PC-3 (cell line): ENCODE data around the gene SULT1A4. TPM values are rescaled to one million over a fixed set of nuclear protein-coding genes. Genes with fewer than 3 reads are reported as not detected.
"Not testable (repeated sequence)": the region's sequence is repeated elsewhere in the genome, so short reads cannot be mapped to it uniquely, and the experiment has no call there.

Experiments used
- ATAC-seq: fragments of 200-7000 bp; cut with Tn5 transposase; 2 replicates; pipeline ENCODE4 v1.9.1; 2020; ENCODE audit warnings: mild to moderate bottlenecking, moderate library complexity
- BruUV-seq: library from RNA; stranded (reverse); fragments of 400-500 nt; replicated peaks from 2 replicates; lab custom pipeline; 2021; lab: Mats Ljungman, UMichigan
- CTCF ChIA-PET: fragments of 300-600 bp; sonication (Branson Sonifier 250); formaldehyde crosslinking; loops from one replicate; lab custom pipeline; 2022; ENCODE audit warnings: antibody characterized with exemption; lab: Charles Lee
- POLR2A ChIA-PET: fragments of 300-600 bp; sonication (Branson Sonifier 250); formaldehyde crosslinking; loops from one replicate; lab custom pipeline; 2022; ENCODE audit warnings: antibody characterized with exemption; ENCODE audit not compliant: unreplicated experiment; lab: Charles Lee
- DNase-seq: peaks from one replicate; pipeline ENCODE4 v3.0.0-alpha.2; 2015
- H2AFZ ChIP-seq: fragments of 300-600 bp; sonication (generic); 2 replicates; pipeline ENCODE4 v1.6.0; 2016; ENCODE audit warnings: antibody characterized with exemption, low read length
- H3F3A ChIP-seq: fragments of 300-600 bp; sonication (generic); one replicate; pipeline ENCODE4 v1.6.0; 2017; ENCODE audit warnings: antibody characterized with exemption, low read length, control low read depth, mild to moderate bottlenecking; ENCODE audit not compliant: unreplicated experiment
- H3K27ac ChIP-seq: fragments of 300-600 bp; sonication (generic); 2 replicates; pipeline ENCODE4 v1.5.1; 2016; ENCODE audit warnings: mild to moderate bottlenecking, low read length
- H3K27me3 ChIP-seq: fragments of 300-600 bp; sonication (generic); 2 replicates; pipeline ENCODE4 v1.6.1; 2016; ENCODE audit warnings: low read length, mixed read lengths
- H3K36me3 ChIP-seq: fragments of 300-600 bp; sonication (generic); 2 replicates; pipeline ENCODE4 v1.6.1; 2016; ENCODE audit warnings: low read depth, mixed run types, low read length, mixed read lengths
- H3K4me1 ChIP-seq: fragments of 300-600 bp; sonication (generic); 2 replicates; pipeline ENCODE4 v1.5.1; 2016; ENCODE audit warnings: low read length; ENCODE audit not compliant: insufficient read depth
- H3K4me2 ChIP-seq: fragments of 300-600 bp; sonication (generic); 2 replicates; pipeline ENCODE4 v1.6.0; 2016; ENCODE audit warnings: low read length
- H3K4me3 ChIP-seq: fragments of 300-600 bp; sonication (generic); 2 replicates; pipeline ENCODE4 v1.5.1; 2016; ENCODE audit warnings: mild to moderate bottlenecking, low read length, mixed read lengths
- H3K79me2 ChIP-seq: fragments of 300-600 bp; sonication (generic); 2 replicates; pipeline ENCODE4 v1.6.1; 2017; ENCODE audit warnings: low read length, mixed read lengths
- H3K9ac ChIP-seq: fragments of 300-600 bp; sonication (generic); 2 replicates; pipeline ENCODE4 v1.6.0; 2016; ENCODE audit warnings: mild to moderate bottlenecking, low read length
- H3K9me2 ChIP-seq: fragments of 300-600 bp; sonication (generic); replicated peaks from 2 replicates; pipeline ENCODE4 v1.6.1; 2016; ENCODE audit warnings: mixed run types, low read length, mixed read lengths
- H3K9me3 ChIP-seq: fragments of 300-600 bp; sonication (generic); 2 replicates; pipeline ENCODE4 v1.6.1; 2016; ENCODE audit warnings: low read length, mixed read lengths
- H4K20me1 ChIP-seq: fragments of 300-600 bp; sonication (generic); 2 replicates; pipeline ENCODE4 v1.6.1; 2016; ENCODE audit warnings: low read length, mixed read lengths
- intact Hi-C: fragments of 100-400 bp; cut with micrococcal nuclease; formaldehyde crosslinking; loops from 2 replicates; pipeline ENCODE4 v1.9.0; 2023
- total RNA-seq: library from RNA; depleted of rRNA; stranded (reverse); fragments of >200 nt; gene quantifications from 2 replicates; pipeline ENCODE4 v1.2.3, GENCODE V29; 2014; rRNA removed

SULT1A4 gene
- total RNA-seq, 1 experiment from 2014 or later: 8.3 TPM

DNA sequence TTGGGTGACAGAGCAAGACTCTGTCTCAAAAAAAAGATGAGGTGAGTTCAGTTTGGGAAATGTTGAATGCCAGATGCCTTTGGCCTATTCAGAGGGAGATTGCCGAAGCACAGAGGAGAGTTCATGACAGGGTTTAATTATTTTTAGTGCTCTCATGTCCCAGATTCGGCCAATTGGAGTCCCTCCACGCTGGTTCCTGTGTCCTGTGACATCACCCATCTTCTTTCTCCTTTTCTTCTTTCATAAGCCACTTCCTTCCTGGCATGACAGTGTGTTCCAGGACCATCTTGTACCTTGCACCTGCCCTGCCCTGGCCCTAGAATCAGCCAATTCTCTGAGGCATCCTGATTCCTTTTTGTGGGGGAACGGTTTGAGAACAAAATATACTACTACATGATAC, 12.4 kb downstream of the SULT1A4 start:
- CTCF ChIA-PET, H3K79me2 ChIP-seq, DNase-seq, H3K4me3 ChIP-seq, H3K27me3 ChIP-seq, H3K9me3 ChIP-seq, H3K4me2 ChIP-seq, H3F3A ChIP-seq, H2AFZ ChIP-seq, H3K36me3 ChIP-seq, H3K9ac ChIP-seq, H4K20me1 ChIP-seq, intact Hi-C loops, POLR2A ChIA-PET, ATAC-seq, BruUV-seq, H3K9me2 ChIP-seq, H3K4me1 ChIP-seq, H3K27ac ChIP-seq: not testable (repeated sequence)

DNA sequence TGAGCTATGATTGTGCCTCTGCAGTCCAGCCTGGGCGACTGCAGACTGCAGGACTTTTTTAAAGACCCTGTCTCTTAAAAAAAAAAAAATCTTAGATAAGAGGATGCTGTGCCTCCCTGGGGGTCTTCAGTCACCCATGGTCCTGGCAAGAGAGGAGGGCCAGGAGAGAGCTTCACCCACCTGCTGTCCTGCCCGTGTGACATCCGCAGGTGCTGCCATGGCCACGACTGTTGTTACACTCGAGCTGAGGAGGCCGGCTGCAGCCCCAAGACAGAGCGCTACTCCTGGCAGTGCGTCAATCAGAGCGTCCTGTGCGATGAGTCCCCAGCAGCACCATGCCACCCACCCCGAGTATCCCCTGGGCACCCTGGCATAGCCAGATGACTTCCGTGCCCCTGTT, 22.6 kb downstream of the SULT1A4 start:
- ATAC-seq, CTCF ChIA-PET, H3K9me3 ChIP-seq: not testable (repeated sequence)

DNA sequence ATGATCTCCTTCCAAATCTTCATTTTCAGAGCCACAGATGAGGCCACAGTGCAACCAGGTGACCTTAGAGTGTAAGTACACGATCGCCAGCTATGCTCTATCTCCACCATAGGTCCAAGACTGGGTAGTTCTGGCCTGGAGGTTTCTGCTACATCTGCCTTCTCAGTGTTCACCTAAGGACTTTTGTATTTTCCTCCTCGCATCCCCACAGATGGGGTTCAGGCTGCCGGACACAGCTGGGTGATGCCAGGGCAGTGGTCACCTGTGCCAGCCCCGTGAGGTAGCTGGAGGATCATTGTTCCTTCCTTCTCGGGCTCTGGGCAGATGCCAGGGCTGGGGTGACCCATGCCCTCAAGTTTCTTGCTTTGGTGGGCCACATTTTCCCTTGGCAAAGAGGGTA, 46.6 kb downstream of the SULT1A4 start, which contains the start of gene NPIPB12:
NPIPB12 (minus strand) TSS at position 101 of the 400 bp plus-strand sequence.
- CTCF ChIA-PET, H3F3A ChIP-seq, H3K4me1 ChIP-seq, H3K9me3 ChIP-seq, H2AFZ ChIP-seq, H4K20me1 ChIP-seq, H3K79me2 ChIP-seq, intact Hi-C loops, BruUV-seq, H3K27me3 ChIP-seq, ATAC-seq, DNase-seq, H3K27ac ChIP-seq, H3K4me3 ChIP-seq, POLR2A ChIA-PET, H3K9ac ChIP-seq, H3K9me2 ChIP-seq, H3K4me2 ChIP-seq, H3K36me3 ChIP-seq: not testable (repeated sequence)

More for the DNA sequence above, 22.6 kb downstream of the SULT1A4 start:
- H3K4me2 ChIP-seq, POLR2A ChIA-PET, H3K27ac ChIP-seq, DNase-seq, H2AFZ ChIP-seq, H3K4me3 ChIP-seq, H3F3A ChIP-seq, H3K9me2 ChIP-seq, H3K9ac ChIP-seq, H4K20me1 ChIP-seq, H3K4me1 ChIP-seq, H3K79me2 ChIP-seq, H3K36me3 ChIP-seq, H3K27me3 ChIP-seq, intact Hi-C loops, BruUV-seq: not testable (repeated sequence)

Other genes starting within 250 kb of the SULT1A4 start
- gene NPIPB11, start 53.2 kb upstream of the SULT1A4 start, total RNA-seq: 0.29 and 0.52 TPM in 2 replicates
- gene BOLA2, start 5.6 kb upstream of the SULT1A4 start, total RNA-seq: 93.1 and 150 TPM in 2 replicates
- 11.2 and 23.0 TPM in 2 replicates for gene SLX1B, start 5.4 kb upstream of the SULT1A4 start, total RNA-seq
- 17.3 and 36.6 TPM in 2 replicates for gene NPIPB12, start 46.5 kb downstream of the SULT1A4 start, total RNA-seq
- gene SPN, start 203.3 kb downstream of the SULT1A4 start, total RNA-seq: not detected in 2 replicates
- 0.22 and 1.3 TPM in 2 replicates for gene QPRT, start 219.3 kb downstream of the SULT1A4 start, total RNA-seq